MCF 10A (cell line): ENCODE measurements around the gene SPZ1. TPM values are rescaled to one million over a fixed set of nuclear protein-coding genes. Genes with fewer than 3 reads are reported as not detected.
"Not testable (repeated sequence)": the region's sequence is repeated elsewhere in the genome, so short reads cannot be mapped to it uniquely, and the experiment has no call there.

Source experiments
- Bru-seq: library from RNA; stranded (reverse); fragments of 400-500 nt; gene quantifications from one replicate; lab custom pipeline; 2021; lab: Mats Ljungman, UMichigan
- BruChase-seq, 2 experiments: library from RNA; stranded (reverse); fragments of 400-500 nt; gene quantifications; one replicate each; lab custom pipeline; 2021; lab: Mats Ljungman, UMichigan
- BruUV-seq: library from RNA; stranded (reverse); fragments of 400-500 nt; replicated peaks from 2 replicates; lab custom pipeline; 2021; lab: Mats Ljungman, UMichigan
- CTCF ChIA-PET: fragments of 300-600 bp; sonication (Branson Sonifier 250); formaldehyde crosslinking; extraction: SDS; loops from one replicate; lab custom pipeline; 2021; ENCODE audit warnings: antibody characterized with exemption, inconsistent platforms; lab: Yijun Ruan, JAX
- POLR2A ChIA-PET: fragments of 300-600, 350-650 bp; sonication (Branson Sonifier 250); formaldehyde crosslinking; extraction: SDS; loops from one replicate; lab custom pipeline; 2020; ENCODE audit warnings: antibody characterized with exemption, inconsistent platforms; lab: Yijun Ruan, JAX
- DNase-seq: peaks from one replicate; pipeline ENCODE4 v3.0.0-alpha.2; 2018; ENCODE audit not compliant: unreplicated experiment
- H3K27ac Mint-ChIP-seq: one replicate; pipeline ENCODE4 v1.8.0; 2022; ENCODE audit warnings: mild to moderate bottlenecking, low read depth, mixed read lengths; ENCODE audit not compliant: unreplicated experiment
- H3K27me3 Mint-ChIP-seq: one replicate; pipeline ENCODE4 v1.8.0; 2022; ENCODE audit warnings: mixed read lengths; ENCODE audit not compliant: insufficient read depth, unreplicated experiment
- H3K36me3 Mint-ChIP-seq: one replicate; pipeline ENCODE4 v1.8.0; 2022; ENCODE audit warnings: mild to moderate bottlenecking, moderate library complexity, mixed read lengths; ENCODE audit not compliant: insufficient read depth, unreplicated experiment
- H3K4me1 Mint-ChIP-seq: one replicate; pipeline ENCODE4 v1.8.0; 2022; ENCODE audit warnings: mixed read lengths; ENCODE audit not compliant: insufficient read depth, unreplicated experiment
- H3K4me3 Mint-ChIP-seq: one replicate; pipeline ENCODE4 v1.8.0; 2022; ENCODE audit warnings: mild to moderate bottlenecking, moderate library complexity, mixed read lengths; ENCODE audit not compliant: unreplicated experiment
- H3K9me3 Mint-ChIP-seq: one replicate; pipeline ENCODE4 v1.8.0; 2022; ENCODE audit warnings: mixed read lengths; ENCODE audit not compliant: unreplicated experiment
- CTCF ChIP-seq: fragments of 200-600 bp; IDR thresholded peaks from one replicate; pipeline ENCODE4 v1.8.0; 2022; ENCODE audit warnings: antibody characterized with exemption, mild to moderate bottlenecking; ENCODE audit not compliant: unreplicated experiment
- intact Hi-C: fragments of 100-400 bp; cut with micrococcal nuclease; formaldehyde crosslinking; loops from 2 replicates; pipeline ENCODE4 v1.14.1; 2022
- long read RNA-seq: library from polyadenylated mRNA; stranded (forward); transcript quantifications from one replicate; pipeline ENCODE4 v2.0.0, GENCODE V29; 2022
- total RNA-seq: library from RNA; stranded (reverse); gene quantifications from 2 replicates; pipeline ENCODE4 v1.2.3, GENCODE V29; 2022

The SPZ1 gene
- total RNA-seq (not detected in 2 replicates), Bru-seq, nascent RNA (not detected), BruChase-seq, experiment 1, labeled RNA remaining after a 6-hour chase (not detected), BruChase-seq, experiment 2, labeled RNA remaining after a 2-hour chase (not detected)
- long read RNA-seq = 0 reads

GRCh38 chr5:80319702-80320101 is at the start of gene SPZ1:
SPZ1 (plus strand) TSS chr5:80320002; CDS start chr5:80320216, 214 bp downstream.
- no peaks in the 10 kb centered on the region for H3K4me1 Mint-ChIP-seq
- peaks cover 40% of the 10 kb centered on the region for H3K27me3 Mint-ChIP-seq
- H3K9me3 Mint-ChIP-seq = no peaks in the 10 kb centered on the region
- intact Hi-C loops = no loop called here
- no TSS peak for BruUV-seq
- ChIA-PET POLR2A (no interaction called here), CTCF (no interaction called here)
- H3K4me3 Mint-ChIP-seq = no peak within 1 kb of the TSS
- no peak for TF ChIP-seq CTCF
- no peak for DNase-seq
- H3K36me3 Mint-ChIP-seq = no peaks in the 10 kb centered on the region
- H3K27ac Mint-ChIP-seq = no peak within 1 kb of the TSS

- DNase-seq, H3K27ac Mint-ChIP-seq, intact Hi-C loops, CTCF ChIA-PET, H3K4me1 Mint-ChIP-seq, POLR2A ChIA-PET, H3K36me3 Mint-ChIP-seq, BruUV-seq, H3K4me3 Mint-ChIP-seq, H3K9me3 Mint-ChIP-seq, H3K27me3 Mint-ChIP-seq: not testable (repeated sequence)
These were observed 49.3 kb upstream of the SPZ1 start for GRCh38 chr5:80270543-80270942.

GRCh38 chr5:80275347-80275746 is 44.5 kb upstream of the SPZ1 start:
- no peaks in the 10 kb centered on the region for H3K36me3 Mint-ChIP-seq
- no peaks in the 10 kb centered on the region for H3K27me3 Mint-ChIP-seq
- intact Hi-C loops = loop anchor here (1.0 kb wide), 1 partner anchor 184 kb away; no protein-coding TSS in a partner anchor
- BruUV-seq = no TSS peak
- no peaks in the 10 kb centered on the region for H3K4me1 Mint-ChIP-seq
- peak; percentile 30 for DNase-seq
- H3K27ac Mint-ChIP-seq = no peak overlapping the region
- no peak overlapping the region for H3K4me3 Mint-ChIP-seq
- CTCF ChIA-PET = interaction anchor here (0.6 to 1.1 kb wide), 2 partner anchors 96 to 152 kb away, joined by 3 to 4 read pairs; no protein-coding TSS in a partner anchor
- POLR2A ChIA-PET = interaction anchor here (0.6 kb wide), 1 partner anchor 729 kb away, joined by 4 read pairs; no protein-coding TSS in a partner anchor
- peak; percentile 19 for TF ChIP-seq CTCF
- no peaks in the 10 kb centered on the region for H3K9me3 Mint-ChIP-seq

GRCh38 chr5:80276186-80276585 is 43.6 kb upstream of the SPZ1 start:
- DNase-seq = no peak
- ChIA-PET CTCF (interaction anchor here (0.6 to 1.1 kb wide), 2 partner anchors 153 to 848 kb away, joined by 3 read pairs; no protein-coding TSS in a partner anchor), POLR2A (no interaction called here)
- Mint-ChIP-seq H3K4me3 (no peak overlapping the region), H3K27me3 (no peaks in the 10 kb centered on the region), H3K27ac (no peak overlapping the region), H3K4me1 (no peaks in the 10 kb centered on the region), H3K9me3 (no peaks in the 10 kb centered on the region), H3K36me3 (no peaks in the 10 kb centered on the region)
- intact Hi-C loops = no loop called here
- TF ChIP-seq CTCF = no peak
- BruUV-seq = no TSS peak
